SK-N-SH (cell line): ENCODE data around the gene SLC22A7.

Source experiments
- CTCF ChIP-seq: fragments of 200-600 bp; sonication (generic); IDR thresholded peaks from 2 replicates; pipeline ENCODE4 v1.6.1; 2017; ENCODE audit warnings: antibody characterized with exemption, mild to moderate bottlenecking, moderate library complexity
- EZH2phosphoT487 ChIP-seq: fragments of 200-600 bp; sonication (generic); IDR thresholded peaks from 2 replicates; pipeline ENCODE4 v1.6.1; 2017; ENCODE audit warnings: low read depth, mixed run types, mild to moderate bottlenecking, antibody characterized with exemption, moderate library complexity, borderline replicate concordance
- GABPA ChIP-seq: IDR thresholded peaks from 2 replicates; pipeline ENCODE4 v1.4.0; 2012; ENCODE audit warnings: low read depth, mild to moderate bottlenecking
- IRF3 ChIP-seq: fragments of 150-350 bp; IDR thresholded peaks from 2 replicates; pipeline ENCODE4 v1.6.1; 2016; ENCODE audit warnings: mild to moderate bottlenecking, low read depth, low read length
- JUND ChIP-seq: IDR thresholded peaks from 2 replicates; pipeline ENCODE4 v1.4.0; 2012
- MEF2A ChIP-seq: IDR thresholded peaks from 2 replicates; pipeline ENCODE4 v1.4.0; 2012; ENCODE audit warnings: low read depth, borderline replicate concordance
- NFIC ChIP-seq: IDR thresholded peaks from 2 replicates; pipeline ENCODE4 v1.4.0; 2012; ENCODE audit warnings: borderline replicate concordance
- NRF1 ChIP-seq: IDR thresholded peaks from 2 replicates; pipeline ENCODE4 v1.6.1; 2012; ENCODE audit warnings: low read depth, mild to moderate bottlenecking, low read length
- PBX3 ChIP-seq: IDR thresholded peaks from 2 replicates; pipeline ENCODE4; 2012
- REST ChIP-seq: IDR thresholded peaks from 2 replicates; pipeline ENCODE4 v1.6.1; 2012; ENCODE audit warnings: mild to moderate bottlenecking, low read depth, low read length, moderate library complexity
- SIN3A ChIP-seq: IDR thresholded peaks from 2 replicates; pipeline ENCODE4 v1.6.1; 2012; ENCODE audit warnings: low read depth, mild to moderate bottlenecking, low read length, moderate library complexity, borderline replicate concordance
- TAF1 ChIP-seq: IDR thresholded peaks from 2 replicates; pipeline ENCODE4 v1.6.1; 2012; ENCODE audit warnings: low read depth, mild to moderate bottlenecking, low read length, moderate library complexity, borderline replicate concordance
- USF2 ChIP-seq: fragments of 150-350 bp; IDR thresholded peaks from 2 replicates; pipeline ENCODE4 v1.6.1; 2017; ENCODE audit warnings: antibody characterized with exemption, low read length, low read depth, borderline replicate concordance

- no peak for TF ChIP-seq CTCF
- no peak for TF ChIP-seq USF2
- TF ChIP-seq NRF1: no peak
- no peak for TF ChIP-seq EZH2phosphoT487
- TF ChIP-seq JUND: no peak
- TF ChIP-seq REST: no peak
- TF ChIP-seq MEF2A: no peak
- no peak for TF ChIP-seq GABPA
- TF ChIP-seq SIN3A: no peak
- TF ChIP-seq PBX3: no peak
- no peak for TF ChIP-seq IRF3
- no peak for TF ChIP-seq TAF1
- TF ChIP-seq NFIC: no peak
Measured at GRCh38 chr6:43248791-43249190, 49.3 kb upstream of the SLC22A7 start.
